ENCODE measurements around the gene KDM6B.

KDM6B gene

DNA sequence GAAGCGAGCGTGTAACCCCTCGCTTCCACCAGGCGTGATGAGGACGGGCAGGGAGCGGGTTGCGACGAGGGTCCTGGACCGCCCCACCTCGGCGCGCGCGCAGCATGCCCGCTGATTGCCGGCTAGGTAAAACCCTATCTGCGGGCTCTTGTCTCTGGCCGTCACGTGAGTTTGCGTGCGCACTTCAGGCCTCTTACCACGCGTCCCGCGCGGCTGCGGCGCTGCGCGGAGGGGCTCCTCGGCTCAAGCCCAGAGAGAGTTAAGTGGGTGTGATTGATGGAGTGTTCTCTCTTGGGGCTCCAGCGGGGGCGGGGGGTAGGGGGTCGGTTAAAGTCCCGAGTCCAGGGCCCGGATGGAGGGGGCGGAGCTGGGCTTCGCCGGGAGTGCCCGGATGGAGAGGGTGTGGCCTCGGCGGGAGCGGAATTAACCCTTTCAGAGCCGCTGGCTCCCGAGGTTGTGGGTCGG lies 7.9 kb downstream of the KDM6B start:
- DNase-seq: peak; percentile 80

DNA sequence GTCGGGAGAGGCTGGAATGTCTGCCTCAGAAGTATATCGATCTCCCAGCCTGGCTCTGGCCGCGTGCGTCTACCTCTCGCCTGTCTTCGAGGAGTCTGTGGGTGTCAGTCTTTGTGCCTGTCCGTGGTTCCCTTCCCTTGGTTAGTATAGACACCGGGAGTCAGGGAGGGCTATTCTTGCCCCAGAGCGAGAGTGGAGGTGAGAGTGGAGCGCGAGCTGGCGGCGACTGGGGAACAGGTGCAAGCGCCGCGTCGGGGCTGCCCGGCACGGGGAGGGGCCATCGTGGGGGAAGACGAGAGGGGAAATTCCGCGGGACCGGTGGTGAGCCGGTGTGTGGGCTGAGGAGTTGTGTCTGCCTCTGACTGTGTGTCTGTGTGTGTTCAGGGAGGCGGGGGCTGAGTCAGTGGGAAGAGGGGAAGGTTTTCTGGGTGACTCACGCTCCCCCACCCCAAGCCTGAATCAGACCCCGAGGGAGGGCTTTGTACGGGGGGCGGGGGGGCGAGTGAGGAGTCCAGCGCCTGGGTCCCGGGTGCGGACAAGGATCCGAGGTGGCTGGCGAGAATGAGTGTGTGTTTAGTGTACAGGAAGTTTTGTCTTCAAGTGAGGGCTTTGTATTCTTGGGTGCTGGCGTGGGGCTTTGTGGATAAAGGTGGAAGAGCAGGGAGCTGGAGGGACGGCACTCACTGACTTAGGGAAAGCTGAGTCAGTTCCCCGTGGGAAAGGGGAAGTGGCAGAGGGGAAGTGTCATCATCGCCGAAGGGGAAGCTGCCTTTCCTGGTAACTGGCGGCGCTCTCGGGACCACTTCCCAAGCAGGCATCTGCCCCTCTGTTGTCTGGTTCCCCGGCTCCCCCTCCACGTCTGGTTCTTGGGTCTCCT lies 8.6 kb downstream of the KDM6B start:
- peak; percentile 97 for DNase-seq

DNA sequence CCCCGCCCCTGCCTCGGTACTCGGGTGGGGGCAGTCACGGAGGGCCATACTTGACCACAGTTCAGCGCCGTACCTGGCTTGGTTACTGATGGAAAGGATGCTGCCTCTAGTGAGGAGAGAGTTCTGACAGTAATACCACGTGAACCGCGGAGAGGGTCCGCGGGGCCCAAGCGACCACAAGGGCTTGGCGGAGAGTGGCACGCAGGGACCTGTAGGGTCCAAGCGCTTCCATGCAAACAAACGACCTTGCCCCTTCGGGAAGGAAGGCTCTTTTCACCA lies 9.2 kb downstream of the KDM6B start:
- no peak for DNase-seq

DNA sequence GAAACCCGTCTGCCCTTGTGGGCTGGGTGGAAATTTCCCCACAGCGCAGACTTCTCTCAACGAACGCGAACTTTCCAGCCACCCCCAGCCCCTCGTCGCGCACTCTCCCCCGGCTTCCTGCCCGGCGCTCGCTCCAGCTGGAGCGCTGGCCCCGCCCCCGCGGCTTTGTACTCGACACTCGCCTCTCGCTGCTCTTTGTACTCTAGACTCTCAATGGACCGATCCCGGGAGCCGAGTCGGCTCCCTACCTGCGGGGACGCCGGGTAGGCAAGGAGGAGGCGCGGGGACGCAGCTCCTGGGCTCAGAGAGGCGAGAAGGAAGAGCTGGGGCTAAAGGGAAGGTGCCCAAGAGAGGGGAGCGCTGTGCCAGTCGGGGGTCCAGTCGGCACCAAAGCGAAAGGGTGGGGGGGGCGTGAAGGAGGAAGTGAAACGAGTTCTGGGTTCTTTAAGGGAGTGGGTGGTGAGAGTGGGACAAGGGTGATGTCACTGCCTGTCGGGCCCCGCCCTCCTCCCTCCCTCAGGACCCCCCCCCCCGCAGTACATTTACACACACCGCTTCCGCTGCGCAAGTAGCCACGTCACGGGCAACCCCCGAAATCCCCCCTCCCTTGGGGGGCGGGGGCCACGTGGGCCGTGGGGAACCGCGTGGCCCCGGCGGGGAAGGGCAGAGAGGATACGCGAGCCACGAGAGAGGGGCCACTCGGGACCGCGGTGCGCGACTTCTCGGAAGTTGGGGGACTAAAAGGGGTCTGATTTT lies 9.7 kb downstream of the KDM6B start:
- DNase-seq: peak; percentile 91

DNA sequence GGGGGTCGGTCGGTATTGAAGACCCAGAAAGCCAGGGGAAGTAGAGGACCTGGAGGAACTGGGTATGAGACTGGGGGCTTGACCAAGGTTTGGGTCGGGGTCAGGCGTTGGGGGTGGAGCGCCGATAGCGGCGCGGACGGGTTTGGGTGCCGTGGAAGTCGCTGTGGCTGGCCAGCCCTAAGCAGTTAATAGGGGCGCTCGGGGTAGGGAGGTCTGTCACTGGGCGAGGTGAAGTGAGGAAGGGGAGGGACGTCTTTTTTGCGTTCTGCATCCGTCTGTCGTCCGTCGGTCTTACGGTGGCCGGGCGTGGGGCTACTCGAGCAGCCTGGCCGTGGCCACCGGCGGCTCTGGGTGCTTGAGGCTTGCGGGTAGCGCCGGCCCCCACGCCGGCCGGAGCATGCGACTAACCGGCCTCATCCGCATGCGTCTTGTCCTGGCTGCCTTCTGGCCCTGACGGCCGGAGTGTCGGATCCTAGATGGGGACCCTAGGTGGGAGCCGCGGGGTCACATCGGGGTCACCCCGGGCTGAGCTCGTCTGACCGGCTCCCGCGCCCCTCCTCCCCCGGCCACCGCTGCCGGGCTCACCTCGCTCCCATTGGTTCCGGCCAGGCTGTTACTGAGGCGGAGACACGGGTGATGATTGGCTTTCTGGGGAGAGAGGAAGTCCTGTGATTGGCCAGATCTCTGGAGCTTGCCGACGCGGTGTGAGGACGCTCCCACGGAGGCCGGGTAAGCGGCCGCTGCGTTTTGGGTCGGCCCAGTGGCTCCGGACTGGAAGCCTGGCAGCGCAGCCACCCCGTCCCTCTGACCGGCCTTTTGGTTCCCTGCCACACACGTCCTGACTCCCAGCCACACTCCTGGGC lies 10.5 kb downstream of the KDM6B start:
- DNase-seq: peak; percentile 73

DNA sequence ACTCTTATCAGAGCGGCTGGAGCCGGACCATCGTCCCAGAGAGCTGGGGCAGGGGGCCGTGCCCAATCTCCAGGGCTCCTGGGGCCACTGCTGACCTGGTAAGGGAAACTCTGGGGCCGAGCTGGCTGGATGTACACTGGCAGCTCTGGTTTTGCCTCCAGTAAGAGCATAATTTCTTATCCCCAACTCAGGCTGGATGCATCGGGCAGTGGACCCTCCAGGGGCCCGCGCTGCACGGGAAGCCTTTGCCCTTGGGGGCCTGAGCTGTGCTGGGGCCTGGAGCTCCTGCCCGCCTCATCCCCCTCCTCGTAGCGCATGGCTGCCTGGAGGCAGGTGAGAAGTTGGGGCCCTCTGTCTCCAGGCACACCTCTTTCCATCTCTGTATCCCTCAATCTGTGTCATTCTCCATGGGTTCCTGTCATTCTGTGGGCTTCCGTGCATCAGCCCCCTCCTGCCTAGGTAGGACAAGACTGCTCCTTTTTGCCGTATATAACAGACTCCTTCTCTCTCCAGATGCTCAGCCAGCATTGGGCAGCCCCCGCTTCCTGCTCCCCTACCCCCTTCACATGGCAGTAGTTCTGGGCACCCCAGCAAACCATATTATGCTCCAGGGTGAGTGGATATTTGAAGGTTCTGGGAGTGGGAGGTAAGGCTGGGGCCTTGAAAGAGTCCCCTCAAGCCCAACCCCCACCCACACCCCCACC lies 11.5 kb downstream of the KDM6B start:
- no peak for DNase-seq

DNA sequence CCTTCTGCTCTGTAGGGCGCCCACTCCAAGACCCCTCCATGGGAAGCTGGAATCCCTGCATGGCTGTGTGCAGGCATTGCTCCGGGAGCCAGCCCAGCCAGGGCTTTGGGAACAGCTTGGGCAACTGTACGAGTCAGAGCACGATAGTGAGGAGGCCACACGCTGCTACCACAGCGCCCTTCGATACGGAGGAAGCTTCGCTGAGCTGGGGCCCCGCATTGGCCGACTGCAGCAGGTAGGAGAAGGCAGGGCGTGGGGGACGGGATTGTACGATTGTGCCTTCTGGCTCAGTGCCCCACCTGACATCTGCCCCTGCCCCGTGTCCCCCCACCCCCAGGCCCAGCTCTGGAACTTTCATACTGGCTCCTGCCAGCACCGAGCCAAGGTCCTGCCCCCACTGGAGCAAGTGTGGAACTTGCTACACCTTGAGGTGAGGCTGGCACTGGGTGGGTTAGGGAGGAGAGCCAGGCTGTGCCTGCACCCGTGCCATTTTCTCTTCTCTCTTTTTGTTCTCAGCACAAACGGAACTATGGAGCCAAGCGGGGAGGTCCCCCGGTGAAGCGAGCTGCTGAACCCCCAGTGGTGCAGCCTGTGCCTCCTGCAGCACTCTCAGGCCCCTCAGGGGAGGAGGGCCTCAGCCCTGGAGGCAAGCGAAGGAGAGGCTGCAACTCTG lies 12.2 kb downstream of the KDM6B start:
- no peak for DNase-seq

DNA sequence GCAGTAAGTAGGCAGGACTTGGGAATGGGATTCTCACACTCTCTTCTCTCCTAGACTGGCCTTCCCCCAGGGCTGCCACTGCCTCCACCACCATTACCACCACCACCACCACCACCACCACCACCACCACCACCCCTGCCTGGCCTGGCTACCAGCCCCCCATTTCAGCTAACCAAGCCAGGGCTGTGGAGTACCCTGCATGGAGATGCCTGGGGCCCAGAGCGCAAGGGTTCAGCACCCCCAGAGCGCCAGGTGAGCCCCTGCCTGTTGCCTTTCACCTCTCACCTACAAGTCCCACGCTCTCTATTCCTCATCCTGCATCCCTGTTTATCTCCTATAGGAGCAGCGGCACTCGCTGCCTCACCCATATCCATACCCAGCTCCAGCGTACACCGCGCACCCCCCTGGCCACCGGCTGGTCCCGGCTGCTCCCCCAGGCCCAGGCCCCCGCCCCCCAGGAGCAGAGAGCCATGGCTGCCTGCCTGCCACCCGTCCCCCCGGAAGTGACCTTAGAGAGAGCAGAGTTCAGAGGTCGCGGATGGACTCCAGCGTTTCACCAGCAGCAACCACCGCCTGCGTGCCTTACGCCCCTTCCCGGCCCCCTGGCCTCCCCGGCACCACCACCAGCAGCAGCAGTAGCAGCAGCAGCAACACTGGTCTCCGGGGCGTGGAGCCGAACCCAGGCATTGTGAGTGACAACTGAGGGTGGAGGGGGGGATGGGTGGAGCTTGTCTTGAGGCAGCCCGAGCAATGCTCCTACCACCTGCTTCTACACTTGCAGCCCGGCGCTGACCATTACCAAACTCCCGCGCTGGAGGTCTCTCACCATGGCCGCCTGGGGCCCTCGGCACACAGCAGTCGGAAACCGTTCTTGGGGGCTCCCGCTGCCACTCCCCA lies 13.0 kb downstream of the KDM6B start:
- DNase-seq: peak; percentile 30

DNA sequence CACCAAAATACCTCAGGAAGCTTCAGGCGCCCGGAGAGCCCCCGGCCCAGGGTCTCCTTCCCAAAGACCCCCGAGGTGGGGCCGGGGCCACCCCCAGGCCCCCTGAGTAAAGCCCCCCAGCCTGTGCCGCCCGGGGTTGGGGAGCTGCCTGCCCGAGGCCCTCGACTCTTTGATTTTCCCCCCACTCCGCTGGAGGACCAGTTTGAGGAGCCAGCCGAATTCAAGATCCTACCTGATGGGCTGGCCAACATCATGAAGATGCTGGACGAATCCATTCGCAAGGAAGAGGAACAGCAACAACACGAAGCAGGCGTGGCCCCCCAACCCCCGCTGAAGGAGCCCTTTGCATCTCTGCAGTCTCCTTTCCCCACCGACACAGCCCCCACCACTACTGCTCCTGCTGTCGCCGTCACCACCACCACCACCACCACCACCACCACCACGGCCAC lies 14.1 kb downstream of the KDM6B start:
- peak; percentile 15 for DNase-seq

DNA sequence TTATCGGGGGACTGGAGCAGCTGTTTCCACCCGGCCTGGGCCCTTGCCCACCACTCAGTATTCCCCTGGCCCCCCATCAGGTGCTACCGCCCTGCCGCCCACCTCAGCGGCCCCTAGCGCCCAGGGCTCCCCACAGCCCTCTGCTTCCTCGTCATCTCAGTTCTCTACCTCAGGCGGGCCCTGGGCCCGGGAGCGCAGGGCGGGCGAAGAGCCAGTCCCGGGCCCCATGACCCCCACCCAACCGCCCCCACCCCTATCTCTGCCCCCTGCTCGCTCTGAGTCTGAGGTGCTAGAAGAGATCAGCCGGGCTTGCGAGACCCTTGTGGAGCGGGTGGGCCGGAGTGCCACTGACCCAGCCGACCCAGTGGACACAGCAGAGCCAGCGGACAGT lies 14.7 kb downstream of the KDM6B start:
- no peak for DNase-seq

DNA sequence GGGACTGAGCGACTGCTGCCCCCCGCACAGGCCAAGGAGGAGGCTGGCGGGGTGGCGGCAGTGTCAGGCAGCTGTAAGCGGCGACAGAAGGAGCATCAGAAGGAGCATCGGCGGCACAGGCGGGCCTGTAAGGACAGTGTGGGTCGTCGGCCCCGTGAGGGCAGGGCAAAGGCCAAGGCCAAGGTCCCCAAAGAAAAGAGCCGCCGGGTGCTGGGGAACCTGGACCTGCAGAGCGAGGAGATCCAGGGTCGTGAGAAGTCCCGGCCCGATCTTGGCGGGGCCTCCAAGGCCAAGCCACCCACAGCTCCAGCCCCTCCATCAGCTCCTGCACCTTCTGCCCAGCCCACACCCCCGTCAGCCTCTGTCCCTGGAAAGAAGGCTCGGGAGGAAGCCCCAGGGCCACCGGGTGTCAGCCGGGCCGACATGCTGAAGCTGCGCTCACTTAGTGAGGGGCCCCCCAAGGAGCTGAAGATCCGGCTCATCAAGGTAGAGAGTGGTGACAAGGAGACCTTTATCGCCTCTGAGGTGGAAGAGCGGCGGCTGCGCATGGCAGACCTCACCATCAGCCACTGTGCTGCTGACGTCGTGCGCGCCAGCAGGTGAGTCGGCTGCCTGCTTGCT lies 15.2 kb downstream of the KDM6B start:
- DNase-seq: peak; percentile 20

DNA sequence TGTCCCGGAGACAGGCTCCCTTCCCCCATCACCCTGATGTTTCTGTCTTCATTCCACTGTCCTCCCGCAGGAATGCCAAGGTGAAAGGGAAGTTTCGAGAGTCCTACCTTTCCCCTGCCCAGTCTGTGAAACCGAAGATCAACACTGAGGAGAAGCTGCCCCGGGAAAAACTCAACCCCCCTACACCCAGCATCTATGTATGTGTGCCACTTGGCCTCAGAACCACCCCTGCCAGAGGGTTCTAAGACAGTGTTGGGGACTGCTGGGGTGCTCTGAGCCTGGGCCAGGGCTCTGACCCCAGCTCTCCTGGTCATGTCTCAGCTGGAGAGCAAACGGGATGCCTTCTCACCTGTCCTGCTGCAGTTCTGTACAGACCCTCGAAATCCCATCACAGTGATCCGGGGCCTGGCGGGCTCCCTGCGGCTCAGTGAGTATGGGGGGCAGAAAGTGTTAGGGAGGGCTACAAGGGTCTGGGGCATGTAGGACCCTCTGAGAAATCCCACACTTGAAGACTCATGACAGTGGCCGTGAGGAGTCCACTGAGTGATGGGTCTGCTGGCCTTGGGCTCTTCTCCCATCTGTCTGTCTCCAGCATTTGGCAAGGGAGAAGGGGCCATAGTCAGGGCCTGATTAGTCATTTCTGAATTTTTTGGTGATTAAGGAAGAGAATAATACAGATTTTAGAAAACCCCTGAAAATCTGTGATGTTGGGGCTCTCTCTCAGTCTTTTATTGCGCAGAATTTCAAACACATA lies 15.9 kb downstream of the KDM6B start:
- no peak for DNase-seq

DNA sequence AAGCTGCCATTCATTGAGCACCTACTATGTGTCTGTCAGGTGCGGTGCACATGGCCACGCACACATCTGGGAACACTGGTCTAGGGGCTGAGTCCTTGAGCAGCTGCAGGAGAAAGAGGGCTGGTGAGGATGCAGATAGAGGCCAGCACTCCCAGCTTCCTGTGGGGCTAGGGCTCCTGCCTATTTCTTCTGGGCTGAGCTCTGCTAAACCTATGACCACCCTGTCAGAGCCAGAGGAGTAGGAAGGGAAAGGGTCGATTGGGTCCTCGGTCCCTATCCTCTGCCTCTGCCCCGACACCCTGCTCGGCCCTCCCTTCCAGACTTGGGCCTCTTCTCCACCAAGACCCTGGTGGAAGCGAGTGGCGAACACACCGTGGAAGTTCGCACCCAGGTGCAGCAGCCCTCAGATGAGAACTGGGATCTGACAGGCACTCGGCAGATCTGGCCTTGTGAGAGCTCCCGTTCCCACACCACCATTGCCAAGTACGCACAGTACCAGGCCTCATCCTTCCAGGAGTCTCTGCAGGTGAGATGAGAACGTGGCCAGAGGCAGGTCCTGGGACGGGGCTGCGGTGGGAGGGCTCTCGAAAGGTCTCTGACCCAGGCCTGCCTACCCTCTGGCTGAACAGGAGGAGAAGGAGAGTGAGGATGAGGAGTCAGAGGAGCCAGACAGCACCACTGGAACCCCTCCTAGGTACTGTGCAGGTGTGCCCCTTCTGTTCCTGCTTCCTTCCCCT lies 16.9 kb downstream of the KDM6B start:
- DNase-seq: peak; percentile 25

DNA sequence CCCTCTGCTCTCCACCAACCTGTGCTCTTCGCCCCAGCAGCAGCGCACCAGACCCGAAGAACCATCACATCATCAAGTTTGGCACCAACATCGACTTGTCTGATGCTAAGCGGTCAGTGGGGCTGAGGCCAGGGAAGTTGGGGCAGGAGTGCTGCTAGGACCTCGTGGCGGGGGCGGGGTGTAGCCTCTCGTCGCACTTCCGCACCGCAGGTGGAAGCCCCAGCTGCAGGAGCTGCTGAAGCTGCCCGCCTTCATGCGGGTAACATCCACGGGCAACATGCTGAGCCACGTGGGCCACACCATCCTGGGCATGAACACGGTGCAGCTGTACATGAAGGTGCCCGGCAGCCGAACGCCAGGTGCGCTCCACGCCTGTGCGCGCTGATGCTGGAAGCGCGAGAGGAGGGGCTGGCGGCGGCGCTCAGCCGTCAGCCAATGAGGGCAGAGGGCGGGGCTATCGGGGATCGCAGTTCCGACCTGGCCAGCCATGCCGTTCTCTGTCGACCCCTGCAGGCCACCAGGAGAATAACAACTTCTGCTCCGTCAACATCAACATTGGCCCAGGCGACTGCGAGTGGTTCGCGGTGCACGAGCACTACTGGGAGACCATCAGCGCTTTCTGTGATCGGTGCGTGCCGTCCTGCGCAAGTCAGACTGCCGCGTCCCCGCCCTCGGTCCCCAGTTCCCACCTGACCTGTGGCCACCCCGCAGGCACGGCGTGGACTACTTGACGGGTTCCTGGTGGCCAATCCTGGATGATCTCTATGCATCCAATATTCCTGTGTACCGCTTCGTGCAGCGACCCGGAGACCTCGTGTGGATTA lies 17.6 kb downstream of the KDM6B start:
- peak; percentile 96 for DNase-seq

DNA sequence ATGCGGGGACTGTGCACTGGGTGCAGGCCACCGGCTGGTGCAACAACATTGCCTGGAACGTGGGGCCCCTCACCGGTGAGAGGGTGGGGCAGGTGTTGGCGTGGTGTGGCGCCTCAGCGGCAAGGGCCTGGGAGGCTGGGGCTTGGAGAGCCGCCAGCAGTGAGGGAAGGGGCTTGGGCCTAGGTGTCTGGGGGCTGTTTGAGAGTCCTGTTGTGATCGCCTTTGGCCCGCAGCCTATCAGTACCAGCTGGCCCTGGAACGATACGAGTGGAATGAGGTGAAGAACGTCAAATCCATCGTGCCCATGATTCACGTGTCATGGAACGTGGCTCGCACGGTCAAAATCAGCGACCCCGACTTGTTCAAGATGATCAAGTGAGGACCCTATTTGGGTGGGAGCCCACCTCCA lies 18.2 kb downstream of the KDM6B start:
- peak; percentile 18 for DNase-seq

DNA sequence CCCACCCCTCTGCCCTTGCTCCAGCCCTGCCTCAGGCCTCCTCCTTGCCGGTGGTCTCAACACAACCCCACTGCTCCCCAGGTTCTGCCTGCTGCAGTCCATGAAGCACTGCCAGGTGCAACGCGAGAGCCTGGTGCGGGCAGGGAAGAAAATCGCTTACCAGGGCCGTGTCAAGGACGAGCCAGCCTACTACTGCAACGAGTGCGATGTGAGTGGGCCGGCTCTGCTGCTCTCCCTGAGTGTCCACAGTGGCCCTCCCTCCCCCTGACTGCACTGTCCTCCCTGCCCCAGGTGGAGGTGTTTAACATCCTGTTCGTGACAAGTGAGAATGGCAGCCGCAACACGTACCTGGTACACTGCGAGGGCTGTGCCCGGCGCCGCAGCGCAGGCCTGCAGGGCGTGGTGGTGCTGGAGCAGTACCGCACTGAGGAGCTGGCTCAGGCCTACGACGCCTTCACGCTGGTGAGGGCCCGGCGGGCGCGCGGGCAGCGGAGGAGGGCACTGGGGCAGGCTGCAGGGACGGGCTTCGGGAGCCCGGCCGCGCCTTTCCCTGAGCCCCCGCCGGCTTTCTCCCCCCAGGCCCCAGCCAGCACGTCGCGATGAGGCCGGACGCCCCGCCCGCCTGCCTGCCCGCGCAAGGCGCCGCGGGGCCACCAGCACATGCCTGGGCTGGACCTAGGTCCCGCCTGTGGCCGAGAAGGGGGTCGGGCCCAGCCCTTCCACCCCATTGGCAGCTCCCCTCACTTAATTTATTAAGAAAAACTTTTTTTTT lies 19.1 kb downstream of the KDM6B start:
- DNase-seq: peak; percentile 20

DNA sequence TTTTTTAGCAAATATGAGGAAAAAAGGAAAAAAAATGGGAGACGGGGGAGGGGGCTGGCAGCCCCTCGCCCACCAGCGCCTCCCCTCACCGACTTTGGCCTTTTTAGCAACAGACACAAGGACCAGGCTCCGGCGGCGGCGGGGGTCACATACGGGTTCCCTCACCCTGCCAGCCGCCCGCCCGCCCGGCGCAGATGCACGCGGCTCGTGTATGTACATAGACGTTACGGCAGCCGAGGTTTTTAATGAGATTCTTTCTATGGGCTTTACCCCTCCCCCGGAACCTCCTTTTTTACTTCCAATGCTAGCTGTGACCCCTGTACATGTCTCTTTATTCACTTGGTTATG lies 19.6 kb downstream of the KDM6B start:
- DNase-seq: no peak
